HG03060 (cell line): ENCODE results near the gene CELA3A.

Experiments used
- ATAC-seq: cut with Tn5 transposase; IDR thresholded peaks from one replicate; pipeline ENCODE4 v1.9.1; 2021; ENCODE audit warnings: low read depth, moderate number of reproducible peaks; ENCODE audit not compliant: unreplicated experiment

CELA3A gene

DNA sequence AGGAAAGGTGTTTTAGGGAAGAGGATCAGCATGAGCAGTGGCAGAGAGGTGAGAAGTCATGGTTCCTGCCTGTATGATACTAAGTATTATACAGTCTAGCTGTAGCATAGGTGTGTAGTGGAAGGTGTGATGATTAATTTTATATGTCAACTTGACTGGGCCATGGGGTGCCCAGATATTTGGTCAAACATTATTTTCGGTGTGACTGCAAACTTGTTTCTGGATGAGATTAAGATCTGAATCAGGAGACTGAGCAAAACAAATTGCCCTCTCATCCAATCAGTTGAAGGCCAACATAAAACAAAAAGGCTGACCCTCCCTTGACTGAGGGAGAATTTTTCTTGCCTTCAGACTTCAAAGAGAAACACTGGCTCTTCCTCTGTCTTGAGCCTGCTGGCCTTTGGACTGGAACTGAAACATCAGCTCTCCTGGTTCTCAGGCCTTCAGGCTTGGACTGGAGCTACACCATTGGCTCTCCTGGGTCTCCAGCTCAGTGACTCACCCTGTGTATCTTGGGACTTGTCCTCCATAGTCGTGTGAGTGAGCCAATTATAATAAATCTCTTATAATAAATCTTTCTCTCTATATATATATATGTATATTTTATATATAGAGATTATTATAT, 44.3 kb downstream of the CELA3A start:
- ATAC-seq, result no peak

DNA sequence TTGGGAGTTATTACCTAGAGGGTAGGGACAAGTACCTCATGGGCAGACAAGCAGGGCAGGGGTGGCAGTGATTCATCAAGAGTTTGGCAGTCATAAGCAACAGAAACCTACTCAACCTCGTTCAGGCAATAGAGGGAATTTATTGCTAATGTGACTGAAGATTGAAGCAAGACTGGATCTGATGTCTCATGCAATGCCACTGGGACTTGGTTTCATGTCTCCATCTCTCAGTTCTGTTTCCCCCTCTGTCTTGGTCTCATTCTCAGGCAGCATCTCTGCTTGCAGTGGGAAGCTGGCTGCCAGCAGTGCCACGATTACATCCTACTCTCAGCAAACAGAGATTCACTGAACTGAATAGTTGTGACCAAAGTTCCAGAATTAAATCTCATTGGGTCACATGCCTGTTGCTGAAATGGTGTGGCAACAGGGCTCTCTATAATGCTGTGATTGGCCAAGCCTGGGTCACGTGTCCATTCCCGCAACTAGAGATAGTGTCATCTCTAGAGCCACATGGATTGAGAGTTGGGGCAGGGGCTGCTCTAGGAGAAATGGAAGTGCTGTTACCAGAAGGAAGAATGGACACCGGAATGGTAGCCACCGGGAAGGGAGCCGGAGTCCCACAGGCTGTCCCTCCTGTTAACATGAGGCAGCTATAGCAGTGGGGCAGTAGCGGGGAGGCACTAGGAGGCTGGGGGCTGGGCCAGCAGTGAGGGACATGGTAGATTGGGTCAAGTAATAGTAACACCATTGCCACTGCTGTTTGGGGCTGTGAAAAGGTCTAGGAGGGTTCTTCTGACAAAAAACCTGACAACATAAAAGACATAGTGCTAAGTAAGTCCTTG, 47.1 kb downstream of the CELA3A start:
- ATAC-seq, result no peak

DNA sequence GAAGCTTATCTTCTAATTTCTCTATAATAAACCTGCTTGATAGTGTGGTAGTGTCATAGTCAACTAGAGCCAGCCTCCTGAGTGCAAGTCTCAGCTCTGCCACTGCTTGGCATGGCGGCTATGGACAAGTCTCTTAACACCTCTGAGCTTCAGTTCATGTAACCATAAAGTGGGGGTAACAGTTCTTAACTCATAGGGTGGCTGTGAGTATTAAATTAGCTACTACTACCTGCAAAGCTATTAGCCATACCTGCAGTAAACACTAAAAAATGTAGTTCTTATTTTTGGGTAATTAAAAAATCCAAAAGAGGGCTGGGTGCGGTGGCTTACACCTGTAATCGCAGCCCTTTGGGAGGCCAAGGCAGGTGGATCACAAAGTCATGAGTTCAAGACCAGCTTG, 48.9 kb downstream of the CELA3A start:
- no peak for ATAC-seq

DNA sequence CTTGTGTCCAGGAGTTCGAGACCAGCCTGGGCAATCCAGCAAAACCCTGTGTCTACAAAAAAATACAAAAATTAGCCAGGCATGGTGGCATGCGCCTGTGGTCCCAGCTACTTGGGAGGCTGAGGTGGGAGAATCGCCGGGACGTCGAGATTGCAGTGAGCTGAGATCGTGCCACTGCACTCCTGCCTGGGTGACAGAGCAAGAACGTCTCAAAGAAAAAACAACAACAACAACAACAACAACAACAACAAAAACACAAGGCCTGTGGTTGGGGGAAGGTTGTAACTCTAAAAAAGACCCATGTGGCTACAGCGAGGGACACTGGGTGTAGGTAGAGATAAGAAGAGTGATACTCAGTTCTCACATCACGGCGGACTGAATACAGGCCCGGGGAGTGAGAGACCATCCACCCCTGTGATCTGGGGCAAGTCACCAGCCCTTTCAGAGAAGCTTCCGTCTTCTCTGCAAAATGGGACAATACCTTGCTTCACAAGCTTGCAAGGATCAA, 50.2 kb downstream of the CELA3A start:
- ATAC-seq, result no peak

DNA sequence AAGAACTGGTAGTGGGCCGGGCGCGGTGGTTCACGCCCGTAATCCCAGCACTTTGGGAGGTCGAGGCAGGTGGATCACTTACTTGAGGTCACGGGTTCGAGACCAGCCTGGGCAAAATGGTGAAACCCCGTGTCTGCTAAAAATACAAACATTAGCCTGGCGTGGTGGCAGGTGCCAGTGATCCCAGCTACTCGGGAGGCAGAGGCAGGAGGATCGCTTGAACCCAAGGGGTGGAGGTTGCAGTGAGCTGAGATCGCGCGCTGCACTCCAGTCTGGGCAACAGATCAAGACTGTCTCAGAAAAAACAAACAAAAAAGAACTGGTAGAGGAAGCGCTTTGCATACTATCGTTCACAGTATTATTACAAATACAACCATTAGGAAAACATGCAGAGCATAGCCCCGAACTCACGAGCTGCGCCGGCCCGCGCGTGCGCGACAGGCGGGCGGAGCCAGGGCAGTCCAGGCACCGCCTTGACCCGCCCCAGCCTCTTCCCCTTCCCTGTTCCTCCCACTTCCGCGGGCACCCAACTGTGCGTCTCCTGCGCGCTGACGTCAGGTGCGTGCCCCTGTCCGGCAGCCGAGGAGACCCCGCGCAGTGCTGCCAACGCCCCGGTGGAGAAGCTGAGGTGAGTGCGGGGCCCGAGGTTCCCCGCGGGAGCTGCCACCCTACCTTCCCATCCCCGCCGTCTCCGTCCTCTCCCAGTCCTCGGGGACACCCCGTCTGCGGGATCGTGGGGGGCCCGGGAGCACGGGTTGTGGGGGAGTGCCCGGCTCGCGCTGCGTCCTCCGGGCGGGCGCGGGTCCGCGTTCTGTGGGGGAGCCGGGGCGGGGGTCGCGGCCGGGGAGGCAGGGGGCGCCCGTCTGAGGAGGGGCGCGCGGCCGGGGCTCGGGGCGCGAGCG, 50.9 kb downstream of the CELA3A start, which contains the start of gene CDC42:
Gene CDC42 (plus strand): TSS at position 595 of the 902 bp plus-strand sequence. CDS start 25,770 bp downstream, outside the sequence.
- ATAC-seq, result peak; percentile 52

DNA sequence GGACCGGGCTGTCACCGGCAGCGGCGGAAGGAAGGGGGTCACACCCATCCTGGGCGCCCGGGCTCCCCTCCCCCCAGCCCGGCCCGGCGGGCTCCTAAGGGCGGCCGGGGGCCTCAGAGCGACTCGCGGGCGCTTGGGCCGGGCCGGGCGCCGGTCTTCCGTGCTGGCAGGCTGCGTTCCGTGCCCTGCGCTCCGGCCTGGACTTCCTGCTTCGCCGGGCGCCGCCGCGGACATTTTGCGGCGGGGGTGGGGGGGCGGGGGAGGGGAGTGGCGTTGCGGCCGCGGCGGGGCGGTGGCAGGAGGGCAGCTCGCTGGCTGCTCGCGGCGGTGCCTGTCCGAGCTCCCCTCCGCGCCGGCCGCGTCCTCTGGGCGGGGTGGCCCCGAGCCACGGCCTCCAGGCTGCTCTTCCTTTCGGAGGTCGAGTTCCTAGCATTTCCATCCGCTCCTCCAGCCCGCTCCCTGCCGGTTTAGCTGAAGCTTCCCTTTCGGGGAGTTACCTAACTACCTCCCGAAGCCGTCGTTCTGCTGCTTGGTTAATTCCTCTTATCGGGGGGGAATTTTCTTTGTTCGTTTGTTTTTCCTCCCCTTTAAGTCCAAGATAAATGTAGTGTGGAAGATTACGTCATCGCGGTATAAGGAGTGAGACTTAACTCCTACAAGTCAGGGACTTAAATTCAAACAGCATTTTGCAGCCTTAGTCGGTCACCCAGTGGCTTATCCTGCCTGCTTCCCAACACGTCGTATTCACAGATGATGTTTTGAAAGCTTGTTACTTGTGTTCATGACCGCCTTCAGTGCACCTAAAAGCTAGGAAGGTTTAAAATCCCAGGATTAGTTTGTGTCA, 51.8 kb downstream of the CELA3A start:
- no peak for ATAC-seq

DNA sequence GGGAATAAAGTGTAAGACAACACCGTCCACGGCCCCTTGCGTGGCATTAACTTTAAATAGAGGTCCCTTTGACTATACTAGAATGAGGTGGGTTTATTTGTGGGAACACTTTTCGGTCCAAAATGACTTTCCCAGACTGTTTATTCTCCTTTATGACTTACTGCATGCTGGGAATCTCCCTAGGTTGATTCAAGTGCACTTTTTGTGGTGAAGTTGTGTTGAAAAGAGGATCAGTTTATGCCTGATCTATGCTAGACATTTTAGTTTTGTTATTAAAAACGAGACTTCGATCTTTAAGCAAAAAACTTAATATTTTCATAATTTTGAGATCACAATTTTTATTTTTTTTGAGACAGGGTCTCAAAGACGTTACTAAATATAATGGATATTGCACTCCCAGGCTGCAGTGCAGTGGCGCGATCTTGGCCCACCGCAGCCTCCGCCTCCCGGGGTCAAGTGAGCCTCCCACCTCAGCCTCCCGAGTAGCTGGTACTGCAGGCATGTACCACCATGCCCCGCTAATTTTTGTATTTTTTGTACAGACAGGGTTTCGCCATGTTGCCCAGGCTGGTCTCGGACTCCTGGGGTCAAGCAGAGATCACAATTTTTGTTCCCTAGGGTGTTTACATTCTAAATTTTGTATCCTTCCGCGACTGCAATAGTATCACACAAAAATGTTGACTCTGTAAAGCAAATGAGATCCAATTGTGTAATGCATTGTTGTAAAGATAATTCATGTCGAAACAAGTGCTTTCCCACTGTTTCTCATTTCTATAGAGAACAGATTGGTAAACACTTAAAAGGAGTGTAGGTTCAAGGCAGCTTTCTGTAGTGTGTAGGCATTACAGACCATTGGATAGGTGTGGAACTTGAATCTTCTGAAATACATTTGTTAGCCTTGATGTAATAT, 52.7 kb downstream of the CELA3A start:
- ATAC-seq, result no peak

DNA sequence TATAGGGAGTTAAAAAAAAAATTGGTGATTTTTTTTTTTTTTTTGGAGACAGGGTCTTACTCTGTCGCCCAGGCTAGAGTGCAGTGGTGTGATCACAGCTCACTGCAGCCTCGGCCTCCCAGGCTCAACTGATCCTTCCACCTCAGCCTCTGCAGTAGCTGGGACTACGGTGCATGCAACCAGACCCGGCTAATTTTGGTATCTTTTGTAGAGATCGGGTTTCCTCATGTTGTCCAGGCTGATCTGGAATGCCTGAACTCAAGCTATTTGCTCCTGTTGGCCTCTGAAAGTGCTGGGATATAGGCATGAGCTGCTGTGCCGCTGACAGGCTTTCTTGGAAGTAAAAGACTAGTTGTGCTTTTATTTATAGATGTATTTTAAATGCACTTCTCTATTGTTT, 54.0 kb downstream of the CELA3A start:
- no peak for ATAC-seq

DNA sequence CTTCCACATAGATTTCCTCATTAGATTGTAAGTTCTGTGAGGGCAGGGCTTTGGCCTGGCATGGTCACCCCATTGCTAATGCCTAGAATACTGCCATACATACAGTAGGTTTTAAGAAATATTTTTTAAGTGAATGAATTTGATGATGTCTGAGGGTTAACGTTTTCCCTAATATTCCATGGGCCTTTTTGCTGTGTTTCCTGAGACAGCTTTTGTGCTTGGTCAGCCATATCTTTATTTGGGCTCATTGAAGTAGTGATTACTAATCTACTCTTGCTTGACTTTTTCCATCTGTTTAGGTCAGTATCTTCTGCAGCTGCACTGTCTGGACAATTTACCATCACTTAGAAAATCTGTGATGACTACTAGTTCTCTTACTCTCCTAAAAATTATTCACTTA, 54.6 kb downstream of the CELA3A start:
- ATAC-seq, result no peak

DNA sequence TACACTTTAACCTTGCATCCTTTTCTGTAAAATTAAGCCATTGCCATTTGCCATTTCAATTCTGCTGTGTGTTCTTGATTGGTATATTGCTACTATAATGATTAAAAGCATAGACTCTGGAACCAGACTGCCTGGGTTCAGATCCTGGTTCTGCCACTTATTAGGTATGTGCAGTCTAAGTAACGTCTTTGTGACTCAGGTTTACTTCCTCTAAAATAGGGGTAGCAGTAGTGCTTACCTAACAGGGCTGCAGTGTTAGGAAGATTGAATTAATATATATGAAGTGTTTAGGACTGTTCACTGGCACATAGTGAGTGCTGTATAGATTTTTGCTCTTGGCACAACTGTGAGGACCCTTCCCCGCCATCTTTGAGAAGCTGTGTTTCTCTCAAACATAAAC, 55.5 kb downstream of the CELA3A start:
- no peak for ATAC-seq

DNA sequence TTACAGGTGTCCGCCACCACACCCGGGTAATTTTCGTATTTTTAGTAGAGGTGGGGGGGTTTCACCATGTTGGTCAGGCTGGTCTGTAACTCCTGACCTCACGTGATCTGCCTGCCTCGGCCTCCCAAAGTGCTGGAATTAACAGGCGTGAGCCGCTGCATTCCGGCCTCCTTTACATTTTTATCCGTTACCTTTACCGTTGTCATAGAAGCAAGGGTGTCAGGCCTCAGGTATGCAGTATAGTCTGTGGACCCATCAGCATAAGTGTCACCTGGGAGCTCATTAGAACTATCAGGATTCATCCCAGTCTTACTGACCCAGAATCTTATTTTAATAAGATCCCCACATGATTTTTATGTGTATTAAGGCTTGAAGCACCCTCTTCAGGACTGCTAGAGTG, 56.4 kb downstream of the CELA3A start:
- ATAC-seq, result no peak
